GM18508 (cell line): ENCODE results near the gene ISX.

ENCODE experiments used
- ATAC-seq: cut with Tn5 transposase; IDR thresholded peaks from one replicate; pipeline ENCODE4 v1.9.1; 2021; ENCODE audit warnings: moderate number of reproducible peaks; ENCODE audit not compliant: insufficient read depth, unreplicated experiment

ISX gene

DNA sequence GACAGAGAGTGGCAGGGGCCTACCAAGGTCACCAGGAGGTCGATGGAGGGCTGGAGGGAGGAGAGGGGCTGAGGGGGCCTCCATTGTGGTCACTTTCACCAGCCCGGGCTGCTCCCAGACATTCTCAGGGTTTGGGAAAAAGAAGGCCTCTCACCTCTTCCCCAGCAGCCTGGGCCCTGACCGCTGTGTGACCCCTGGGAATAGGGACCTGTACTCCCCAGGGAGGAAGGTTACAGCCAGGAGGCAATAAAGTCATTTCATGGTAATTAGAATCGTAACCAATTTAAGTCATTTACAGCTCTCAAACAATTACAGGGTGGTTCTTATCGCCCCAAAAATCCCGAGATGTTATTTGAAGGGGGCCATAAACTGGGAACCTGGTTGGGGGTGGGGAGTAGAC is 37.8 kb downstream of the ISX start:
- no peak for ATAC-seq

DNA sequence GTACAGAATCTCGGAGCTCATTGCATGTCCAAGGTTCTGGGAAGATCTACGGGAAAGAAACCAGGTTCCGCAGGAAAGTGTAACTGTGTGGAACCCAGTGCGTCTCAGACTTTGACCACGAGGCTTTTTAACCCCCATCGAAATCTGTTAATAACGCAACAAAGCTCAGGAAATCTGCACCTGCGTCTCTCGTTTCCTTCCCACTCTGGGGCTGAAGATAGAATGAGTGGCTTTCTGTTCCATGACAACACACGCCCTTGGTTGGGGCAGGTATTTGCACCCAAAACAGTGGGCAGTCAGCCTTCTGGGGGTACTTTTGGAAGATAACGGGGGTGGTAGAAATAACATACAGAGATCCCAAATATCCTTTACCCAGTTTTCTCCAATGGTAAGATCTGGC is 38.5 kb downstream of the ISX start:
- ATAC-seq, result no peak

GRCh38 chr22:35109616-35110015 is 43.7 kb downstream of the ISX start:
- ATAC-seq, result no peak

- no peak for ATAC-seq
These were observed 45.3 kb downstream of the ISX start for GRCh38 chr22:35111244-35111643.

DNA sequence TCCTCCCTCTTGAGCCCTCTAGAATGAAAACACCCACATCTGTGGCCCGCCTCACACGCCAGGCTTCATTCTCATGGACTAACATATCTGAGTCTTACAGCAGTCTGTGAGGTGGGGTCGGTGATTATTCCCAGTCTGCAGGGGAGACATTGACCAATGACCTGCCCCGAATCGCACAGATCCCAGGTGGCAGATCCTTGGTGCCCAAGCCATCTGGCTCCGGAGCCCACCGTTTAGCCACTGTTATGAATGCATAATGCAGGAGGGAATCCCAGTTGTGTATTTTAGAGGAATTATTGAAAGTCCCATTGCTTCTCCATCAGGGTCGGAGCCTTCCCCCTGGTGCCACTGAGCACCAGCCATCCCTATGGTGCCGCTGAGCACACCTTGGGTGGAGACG is 47.4 kb downstream of the ISX start:
- ATAC-seq, result no peak

GRCh38 chr22:35114131-35114980 is 48.4 kb downstream of the ISX start:
- no peak for ATAC-seq

GRCh38 chr22:35115515-35115914 is 49.6 kb downstream of the ISX start:
- ATAC-seq, result no peak

- ATAC-seq, result no peak
These were observed 50.3 kb downstream of the ISX start for GRCh38 chr22:35116269-35116668.

GRCh38 chr22:35116817-35117216 is 50.9 kb downstream of the ISX start:
- ATAC-seq, result no peak

- no peak for ATAC-seq
These were observed 53.5 kb downstream of the ISX start for GRCh38 chr22:35119494-35119893.

- no peak for ATAC-seq
These were observed 58.8 kb downstream of the ISX start for GRCh38 chr22:35124691-35125219.

DNA sequence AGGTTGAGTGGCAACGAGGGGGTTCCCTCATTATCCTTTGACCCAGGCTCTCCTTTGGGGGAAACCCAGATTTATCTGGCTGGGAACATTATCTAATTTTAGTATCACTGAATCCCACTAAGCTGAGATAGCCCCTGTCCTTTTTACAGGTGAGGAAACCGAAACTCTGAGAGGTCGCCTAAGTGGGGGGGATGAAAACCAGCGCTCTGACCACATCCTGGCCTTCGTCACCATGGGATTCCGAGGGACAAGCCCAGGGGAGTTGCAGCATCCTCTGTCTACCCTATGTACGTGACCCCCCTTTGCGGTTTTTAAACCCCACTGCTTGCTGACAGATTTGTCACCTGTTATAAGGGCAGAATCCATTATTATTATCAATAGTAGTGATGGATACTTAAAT is 61.0 kb downstream of the ISX start:
- peak; percentile 34 for ATAC-seq

GRCh38 chr22:35128637-35129036 is 62.7 kb downstream of the ISX start:
- ATAC-seq, result peak; percentile 38

- no peak for ATAC-seq
These were observed 65.6 kb downstream of the ISX start for GRCh38 chr22:35131525-35132000.

DNA sequence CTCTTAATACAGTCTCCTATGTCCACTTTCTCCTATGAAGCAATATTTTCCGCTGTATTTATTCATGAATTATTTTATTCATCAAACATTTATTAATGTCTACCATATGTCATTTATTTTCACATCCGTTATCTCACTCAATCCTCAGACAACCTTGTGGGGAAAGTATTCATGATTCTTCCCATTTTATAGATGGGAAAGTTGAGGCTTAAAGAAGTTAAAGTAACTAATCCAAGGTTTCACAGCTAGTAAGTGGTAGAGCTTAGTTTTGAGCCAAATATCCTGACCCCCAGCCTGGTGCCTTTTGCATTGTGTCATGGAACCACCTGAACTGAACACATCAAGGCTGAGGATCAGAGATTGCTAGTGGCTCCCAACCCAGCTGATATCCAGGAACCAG is 66.6 kb downstream of the ISX start:
- ATAC-seq, result no peak

GRCh38 chr22:35133702-35134380 is 67.9 kb downstream of the ISX start:
- ATAC-seq, result no peak

GRCh38 chr22:35134637-35135036 is 68.7 kb downstream of the ISX start:
- ATAC-seq, result no peak

GRCh38 chr22:35135165-35135564 is 69.2 kb downstream of the ISX start:
- ATAC-seq, result no peak
